ENCODE data around the gene SLC49A4.

The SLC49A4 gene

DNA sequence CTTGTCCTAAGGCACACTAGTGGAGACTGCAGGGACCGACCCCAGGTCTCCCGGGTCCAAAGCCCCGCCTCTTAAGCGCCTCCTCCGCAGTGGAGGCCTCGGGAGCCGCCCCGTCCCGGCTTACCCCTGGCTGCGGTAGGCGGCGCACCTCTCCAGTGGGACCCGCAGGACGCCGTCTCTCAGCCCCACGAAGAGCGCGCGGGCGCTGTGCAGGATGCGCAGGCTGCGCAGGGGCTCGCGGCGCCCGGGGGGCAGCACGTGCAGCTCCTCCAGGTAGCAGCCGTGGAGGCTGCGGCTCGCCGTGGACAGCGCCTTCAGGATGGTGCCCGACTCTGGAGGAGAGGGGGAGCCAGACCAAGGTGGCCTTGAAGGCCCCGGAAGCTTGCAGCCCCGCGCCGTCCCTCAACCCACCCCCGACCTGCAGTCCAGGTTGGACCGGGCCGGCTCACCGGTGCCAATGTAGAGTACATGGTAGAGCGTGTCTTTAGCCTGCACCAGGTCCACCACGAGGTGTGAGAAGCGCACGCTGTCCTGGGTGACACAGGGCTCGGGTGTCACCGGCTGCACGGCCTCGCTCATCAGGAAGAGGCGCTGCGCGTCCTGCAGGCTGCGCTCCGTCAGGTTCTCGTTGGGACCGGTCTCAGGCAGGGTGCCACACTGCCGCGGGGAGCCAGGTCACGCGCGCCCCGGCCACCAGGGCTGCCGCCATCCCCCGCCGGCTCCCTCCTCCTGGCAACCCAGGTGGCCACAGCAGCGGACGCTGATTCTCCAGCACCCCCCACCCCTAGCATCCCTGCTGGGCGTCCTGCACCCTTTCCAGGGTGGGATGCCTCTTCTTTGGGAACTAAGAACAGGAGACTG, 127.2 kb downstream of the SLC49A4 start:
- no peak overlapping the region for H2AK5ac ChIP-seq (ENCODE audit: low read length)
- H3K9me3 ChIP-seq (ENCODE audit: insufficient read depth, low read depth, low read length): peaks cover 4% of the 10 kb centered on the region
- no peak overlapping the region for H3K4ac ChIP-seq (ENCODE audit: low read depth, low read length)
- peak in 1 of 2 donors; percentile 49 for DNase-seq
- H3K4me3 ChIP-seq (ENCODE audit: low read depth, low read length): peak overlapping the region; percentile 33
- H3K14ac ChIP-seq (ENCODE audit: low read length): no peak overlapping the region
- peak overlapping the region; percentile 47 for H3K4me2 ChIP-seq (ENCODE audit: low read length)
- H4K8ac ChIP-seq (ENCODE audit: low read depth, low read length): no peak overlapping the region
- no peak overlapping the region for H4K91ac ChIP-seq (ENCODE audit: low read depth, low read length)
- H3K79me1 ChIP-seq (ENCODE audit: low read length): no peaks in the 10 kb centered on the region
- H3K27ac ChIP-seq (ENCODE audit: low read depth, low read length): no peak overlapping the region
- no peak overlapping the region for H4K12ac ChIP-seq (ENCODE audit: low read depth, low read length)
- WGBS (ENCODE audit: extremely low coverage, insufficient coverage, insufficient read length): no CpG with 5 or more reads among the region's 68 CpGs
- no peak overlapping the region for H3K18ac ChIP-seq (ENCODE audit: low read length)
- no peak overlapping the region for H2AFZ ChIP-seq (ENCODE audit: insufficient read depth, low read length, poor library complexity)
- H2BK12ac ChIP-seq (ENCODE audit: low read length): no peak overlapping the region
- H3K27me3 ChIP-seq (ENCODE audit: insufficient read depth, low read length): peaks cover 5% of the 10 kb centered on the region
- no peak overlapping the region for H2BK120ac ChIP-seq (ENCODE audit: insufficient read depth, low read length, poor library complexity)
- no peak overlapping the region for H3K23ac ChIP-seq (ENCODE audit: low read length)
- no peaks in the 10 kb centered on the region for H3K4me1 ChIP-seq (ENCODE audit: control insufficient read depth in 1 of 2, insufficient read depth in 2 of 2, low read length in 2 of 2)
- H3K79me2 ChIP-seq (ENCODE audit: control insufficient read depth, insufficient read depth, low read length, poor library complexity): no peaks in the 10 kb centered on the region
- no peaks in the 10 kb centered on the region for H3K36me3 ChIP-seq (ENCODE audit: control insufficient read depth in 1 of 2, insufficient read depth in 2 of 2, low read length in 2 of 2)
- no peak overlapping the region for H2BK5ac ChIP-seq (ENCODE audit: low read depth, low read length, poor library complexity)
- no peak overlapping the region for H3K9ac ChIP-seq (ENCODE audit: low read length)

DNA sequence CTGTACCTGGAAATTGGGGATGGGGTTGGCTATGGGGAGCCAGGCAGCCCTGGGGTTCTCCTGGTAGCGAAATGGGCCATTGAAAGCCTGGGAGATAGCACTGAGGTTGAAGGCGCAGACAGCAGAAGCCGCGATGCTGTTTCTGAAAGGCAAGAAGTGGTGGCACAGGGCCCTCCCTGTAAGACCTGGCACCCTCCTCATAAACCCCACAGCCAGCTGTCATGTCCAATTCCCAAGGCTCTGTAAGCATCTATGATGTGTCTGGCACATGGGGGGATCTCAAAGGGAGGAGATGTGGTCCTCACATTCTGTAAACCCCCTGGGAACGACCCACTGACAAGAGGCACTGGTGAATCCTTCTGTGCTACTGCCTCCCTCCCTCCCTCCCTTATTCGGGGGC, 128.7 kb downstream of the SLC49A4 start:
- Histone ChIP-seq H3K18ac (ENCODE audit: low read length) (no peak overlapping the region), H3K23ac (ENCODE audit: low read length) (no peak overlapping the region), H3K9ac (ENCODE audit: low read length) (no peak overlapping the region), H4K8ac (ENCODE audit: low read depth, low read length) (no peak overlapping the region), H2AFZ (ENCODE audit: insufficient read depth, low read length, poor library complexity) (no peak overlapping the region), H2BK12ac (ENCODE audit: low read length) (no peak overlapping the region), H4K12ac (ENCODE audit: low read depth, low read length) (no peak overlapping the region), H3K27me3 (ENCODE audit: insufficient read depth, low read length) (peaks cover 5% of the 10 kb centered on the region), H3K4me1 (ENCODE audit: control insufficient read depth in 1 of 2, insufficient read depth in 2 of 2, low read length in 2 of 2) (no peaks in the 10 kb centered on the region), H2AK5ac (ENCODE audit: low read length) (no peak overlapping the region), H3K79me2 (ENCODE audit: control insufficient read depth, insufficient read depth, low read length, poor library complexity) (no peaks in the 10 kb centered on the region), H3K9me3 (ENCODE audit: insufficient read depth, low read depth, low read length) (peaks cover 4% of the 10 kb centered on the region), H3K4me3 (ENCODE audit: low read depth, low read length) (no peak overlapping the region), H2BK5ac (ENCODE audit: low read depth, low read length, poor library complexity) (no peak overlapping the region), H3K14ac (ENCODE audit: low read length) (no peak overlapping the region), H3K27ac (ENCODE audit: low read depth, low read length) (no peak overlapping the region), H4K91ac (ENCODE audit: low read depth, low read length) (no peak overlapping the region), H3K36me3 (ENCODE audit: control insufficient read depth in 1 of 2, insufficient read depth in 2 of 2, low read length in 2 of 2) (no peaks in the 10 kb centered on the region), H2BK120ac (ENCODE audit: insufficient read depth, low read length, poor library complexity) (no peak overlapping the region), H3K4ac (ENCODE audit: low read depth, low read length) (no peak overlapping the region), H3K4me2 (ENCODE audit: low read length) (no peak overlapping the region), H3K79me1 (ENCODE audit: low read length) (no peaks in the 10 kb centered on the region)
- DNase-seq: no peak
- WGBS (ENCODE audit: extremely low coverage, insufficient coverage, insufficient read length): no CpG with 5 or more reads among the region's 6 CpGs

DNA sequence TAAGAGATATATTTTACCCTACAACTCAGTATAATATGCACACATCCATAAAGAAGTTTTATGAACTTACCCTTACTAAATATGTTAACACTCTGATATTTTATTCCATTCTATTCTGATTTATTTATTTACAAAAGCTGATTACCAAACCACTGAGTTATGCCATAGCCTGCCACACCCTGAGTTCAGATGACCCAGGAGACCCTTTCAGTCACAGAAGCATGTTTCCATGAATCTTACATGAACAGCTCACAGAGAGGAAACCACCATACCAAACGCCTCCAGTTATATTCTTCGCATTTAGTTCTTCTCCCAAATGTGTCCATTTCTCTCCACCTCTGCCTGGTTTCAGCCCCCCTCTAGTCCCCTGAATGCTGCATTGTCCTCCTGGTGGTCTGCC, 129.2 kb downstream of the SLC49A4 start:
- H2BK5ac ChIP-seq (ENCODE audit: low read depth, low read length, poor library complexity): no peak overlapping the region
- peaks cover 5% of the 10 kb centered on the region for H3K27me3 ChIP-seq (ENCODE audit: insufficient read depth, low read length)
- no peak overlapping the region for H4K91ac ChIP-seq (ENCODE audit: low read depth, low read length)
- no peak overlapping the region for H3K27ac ChIP-seq (ENCODE audit: low read depth, low read length)
- no peak overlapping the region for H3K18ac ChIP-seq (ENCODE audit: low read length)
- no peak overlapping the region for H2BK12ac ChIP-seq (ENCODE audit: low read length)
- DNase-seq: no peak
- no peak overlapping the region for H3K23ac ChIP-seq (ENCODE audit: low read length)
- H2BK120ac ChIP-seq (ENCODE audit: insufficient read depth, low read length, poor library complexity): no peak overlapping the region
- H3K4me3 ChIP-seq (ENCODE audit: low read depth, low read length): no peak overlapping the region
- no peak overlapping the region for H3K4me2 ChIP-seq (ENCODE audit: low read length)
- no peak overlapping the region for H3K4ac ChIP-seq (ENCODE audit: low read depth, low read length)
- H2AK5ac ChIP-seq (ENCODE audit: low read length): no peak overlapping the region
- no peak overlapping the region for H4K12ac ChIP-seq (ENCODE audit: low read depth, low read length)
- H3K79me2 ChIP-seq (ENCODE audit: control insufficient read depth, insufficient read depth, low read length, poor library complexity): no peaks in the 10 kb centered on the region
- no peak overlapping the region for H2AFZ ChIP-seq (ENCODE audit: insufficient read depth, low read length, poor library complexity)
- H3K14ac ChIP-seq (ENCODE audit: low read length): no peak overlapping the region
- H3K9me3 ChIP-seq (ENCODE audit: insufficient read depth, low read depth, low read length): peaks cover 4% of the 10 kb centered on the region
- WGBS (ENCODE audit: extremely low coverage, insufficient coverage, insufficient read length): no CpG with 5 or more reads among the region's 2 CpGs
- H3K79me1 ChIP-seq (ENCODE audit: low read length): no peaks in the 10 kb centered on the region
- H3K9ac ChIP-seq (ENCODE audit: low read length): no peak overlapping the region
- no peak overlapping the region for H4K8ac ChIP-seq (ENCODE audit: low read depth, low read length)
- no peaks in the 10 kb centered on the region for H3K36me3 ChIP-seq (ENCODE audit: control insufficient read depth in 1 of 2, insufficient read depth in 2 of 2, low read length in 2 of 2)
- H3K4me1 ChIP-seq (ENCODE audit: control insufficient read depth in 1 of 2, insufficient read depth in 2 of 2, low read length in 2 of 2): no peaks in the 10 kb centered on the region

DNA sequence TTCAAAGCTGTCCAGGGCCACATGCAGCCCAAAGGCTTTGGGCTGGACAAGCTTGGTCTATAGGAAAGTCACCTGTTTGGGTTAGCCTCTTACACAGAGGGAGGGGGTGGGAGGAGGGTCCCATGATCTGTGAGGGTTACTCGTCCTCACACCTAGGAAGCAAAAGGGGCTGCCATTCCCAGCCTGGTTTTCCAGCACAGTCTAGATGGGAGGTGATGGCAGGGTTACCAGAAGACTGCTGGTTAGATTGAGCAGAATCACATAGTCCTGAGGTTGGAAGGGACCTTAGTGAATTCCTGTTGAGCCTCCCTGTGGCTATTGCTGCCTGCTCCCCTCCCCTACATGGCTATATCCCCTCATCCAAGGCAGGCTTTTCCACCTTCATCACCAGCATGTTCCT, 130.9 kb downstream of the SLC49A4 start:
- peaks cover 2% of the 10 kb centered on the region for H3K9me3 ChIP-seq (ENCODE audit: insufficient read depth, low read depth, low read length)
- H3K4me3 ChIP-seq (ENCODE audit: low read depth, low read length): no peak overlapping the region
- H3K79me2 ChIP-seq (ENCODE audit: control insufficient read depth, insufficient read depth, low read length, poor library complexity): no peaks in the 10 kb centered on the region
- no peak overlapping the region for H4K91ac ChIP-seq (ENCODE audit: low read depth, low read length)
- H3K18ac ChIP-seq (ENCODE audit: low read length): no peak overlapping the region
- WGBS (ENCODE audit: extremely low coverage, insufficient coverage, insufficient read length): no CpG with 5 or more reads among the region's 1 CpG
- H2BK120ac ChIP-seq (ENCODE audit: insufficient read depth, low read length, poor library complexity): no peak overlapping the region
- no peaks in the 10 kb centered on the region for H3K4me1 ChIP-seq (ENCODE audit: control insufficient read depth in 1 of 2, insufficient read depth in 2 of 2, low read length in 2 of 2)
- H2AK5ac ChIP-seq (ENCODE audit: low read length): no peak overlapping the region
- no peaks in the 10 kb centered on the region for H3K79me1 ChIP-seq (ENCODE audit: low read length)
- no peak overlapping the region for H4K8ac ChIP-seq (ENCODE audit: low read depth, low read length)
- H3K4ac ChIP-seq (ENCODE audit: low read depth, low read length): no peak overlapping the region
- no peak overlapping the region for H2BK5ac ChIP-seq (ENCODE audit: low read depth, low read length, poor library complexity)
- no peaks in the 10 kb centered on the region for H3K36me3 ChIP-seq (ENCODE audit: control insufficient read depth in 1 of 2, insufficient read depth in 2 of 2, low read length in 2 of 2)
- no peak overlapping the region for H3K27ac ChIP-seq (ENCODE audit: low read depth, low read length)
- no peak overlapping the region for H4K12ac ChIP-seq (ENCODE audit: low read depth, low read length)
- H2AFZ ChIP-seq (ENCODE audit: insufficient read depth, low read length, poor library complexity): no peak overlapping the region
- H3K27me3 ChIP-seq (ENCODE audit: insufficient read depth, low read length): peaks cover 5% of the 10 kb centered on the region
- no peak overlapping the region for H3K14ac ChIP-seq (ENCODE audit: low read length)
- H3K9ac ChIP-seq (ENCODE audit: low read length): no peak overlapping the region
- H3K4me2 ChIP-seq (ENCODE audit: low read length): no peak overlapping the region
- DNase-seq: no peak
- H2BK12ac ChIP-seq (ENCODE audit: low read length): no peak overlapping the region
- H3K23ac ChIP-seq (ENCODE audit: low read length): no peak overlapping the region

Data from trophoblast cell (in vitro differentiated cells and primary cell).